NCI-H146 treated with DMSO at 0.1 percent for 48 hours (cell line): ENCODE measurements around the gene CC2D1A.
A peak's percentile ranks its signal among the peaks of the same experiment; 100 is the strongest.

Experiments
- DNase-seq: peaks from one replicate; lab custom pipeline; 2025; ENCODE audit not compliant: unreplicated experiment; lab: John Stamatoyannopoulos, UW

CC2D1A gene

GRCh38 chr19:13935765-13936510 lies 29.9 kb downstream of the CC2D1A start:
- no peak for DNase-seq

- no peak for DNase-seq
Observed at GRCh38 chr19:13937479-13938300, 31.7 kb downstream of the CC2D1A start.

GRCh38 chr19:13938301-13939064 lies 32.5 kb downstream of the CC2D1A start, which contains the start of gene PODNL1:
PODNL1 (minus strand) TSS chr19:13938417; CDS start chr19:13938181, 236 bp downstream.
- no peak for DNase-seq

GRCh38 chr19:13942023-13942684 lies 36.2 kb downstream of the CC2D1A start:
- DNase-seq: no peak

- DNase-seq: no peak
Observed at GRCh38 chr19:13946414-13946813, 40.4 kb downstream of the CC2D1A start.

- DNase-seq: no peak
Observed at GRCh38 chr19:13951043-13951442, 45.0 kb downstream of the CC2D1A start.

GRCh38 chr19:13951799-13952153 lies 45.8 kb downstream of the CC2D1A start:
- no peak for DNase-seq

GRCh38 chr19:13952154-13952930 lies 46.3 kb downstream of the CC2D1A start, which contains the start of gene DCAF15:
DCAF15 (plus strand) TSS chr19:13952509; CDS start chr19:13952513, 4 bp downstream.
- peak; percentile 100 for DNase-seq

GRCh38 chr19:13952931-13953531 lies 47.0 kb downstream of the CC2D1A start:
- DNase-seq: no peak

GRCh38 chr19:13954185-13954584 lies 48.2 kb downstream of the CC2D1A start:
- DNase-seq: no peak

GRCh38 chr19:13955662-13956364 lies 49.8 kb downstream of the CC2D1A start:
- DNase-seq: no peak

GRCh38 chr19:13956365-13956744 lies 50.4 kb downstream of the CC2D1A start:
- DNase-seq: no peak

- DNase-seq: no peak
Observed at GRCh38 chr19:13957051-13957450, 51.0 kb downstream of the CC2D1A start.

- DNase-seq: no peak
Observed at GRCh38 chr19:13958043-13958442, 52.0 kb downstream of the CC2D1A start.

GRCh38 chr19:13959141-13959961 lies 53.4 kb downstream of the CC2D1A start:
- no peak for DNase-seq

- no peak for DNase-seq
Observed at GRCh38 chr19:13959962-13960862, 54.2 kb downstream of the CC2D1A start.
